ENCODE data around the gene RHOC.

Gene RHOC

DNA sequence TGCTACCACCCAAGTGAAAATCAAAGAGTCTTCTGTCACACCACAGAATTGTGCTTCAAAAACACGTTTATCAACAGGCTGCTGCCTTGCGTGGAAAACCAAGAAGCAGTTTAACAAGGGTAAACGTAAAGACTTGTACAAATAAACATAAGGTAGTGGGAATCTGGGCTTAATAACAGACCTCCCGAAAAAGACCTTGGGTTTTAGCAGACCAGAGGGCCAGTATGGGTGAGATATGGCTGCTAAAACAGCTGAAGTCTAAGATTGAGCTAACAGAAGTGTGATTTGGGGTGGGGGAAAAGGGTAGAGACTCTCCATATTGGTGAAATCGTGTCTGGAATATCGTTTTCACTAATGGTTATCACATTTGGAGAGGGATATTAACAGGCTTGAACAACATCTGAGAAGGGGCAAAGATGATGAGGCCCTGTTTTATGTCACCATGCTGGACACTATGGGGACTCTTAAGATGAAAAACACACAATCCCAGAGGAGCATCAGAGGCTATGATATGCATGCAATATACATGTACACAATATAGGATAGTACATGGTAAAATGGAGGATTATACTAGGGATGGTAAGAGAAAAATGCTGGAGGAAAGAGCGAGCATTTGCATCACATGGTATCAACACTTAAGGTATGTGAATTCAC, 31.1 kb downstream of the RHOC start:
- DNase-seq, result no peak

DNA sequence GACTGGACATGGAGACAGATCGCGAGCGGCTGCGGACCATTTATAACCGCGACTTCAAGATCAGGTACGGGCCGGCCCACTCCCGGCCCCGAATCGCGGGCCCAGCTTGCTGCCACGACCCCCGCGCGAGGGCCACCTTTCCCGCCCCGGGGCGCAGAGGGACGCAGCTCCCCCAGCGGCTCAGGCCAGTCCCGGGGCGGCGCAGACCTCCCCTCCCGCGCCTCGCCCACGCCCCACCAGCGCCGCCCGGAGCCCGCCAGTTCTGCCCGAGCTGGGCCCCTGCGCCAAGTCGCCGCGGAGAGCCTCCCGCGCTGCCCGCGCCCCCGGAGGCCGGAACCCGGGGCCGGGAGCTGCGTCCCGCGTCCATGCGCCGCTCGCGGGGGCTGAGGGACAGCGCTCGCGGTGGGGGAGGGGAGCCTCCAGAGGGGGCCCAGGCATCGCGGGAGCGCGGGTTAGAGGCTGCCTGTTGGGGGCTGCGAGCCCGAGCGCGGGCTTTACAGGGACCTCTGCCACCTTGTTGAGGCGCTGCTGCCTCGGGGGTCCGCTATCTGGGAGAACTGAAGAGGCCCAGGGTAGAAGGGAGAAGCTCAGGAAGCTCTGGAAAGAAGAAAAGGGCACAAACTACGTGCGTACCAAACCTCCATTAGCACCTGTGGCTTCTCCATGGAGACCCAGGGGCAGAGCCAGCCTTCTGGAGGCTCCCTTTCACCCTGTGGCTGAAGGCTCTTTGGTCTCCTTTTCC, 31.8 kb downstream of the RHOC start:
- peak; percentile 69 for DNase-seq

DNA sequence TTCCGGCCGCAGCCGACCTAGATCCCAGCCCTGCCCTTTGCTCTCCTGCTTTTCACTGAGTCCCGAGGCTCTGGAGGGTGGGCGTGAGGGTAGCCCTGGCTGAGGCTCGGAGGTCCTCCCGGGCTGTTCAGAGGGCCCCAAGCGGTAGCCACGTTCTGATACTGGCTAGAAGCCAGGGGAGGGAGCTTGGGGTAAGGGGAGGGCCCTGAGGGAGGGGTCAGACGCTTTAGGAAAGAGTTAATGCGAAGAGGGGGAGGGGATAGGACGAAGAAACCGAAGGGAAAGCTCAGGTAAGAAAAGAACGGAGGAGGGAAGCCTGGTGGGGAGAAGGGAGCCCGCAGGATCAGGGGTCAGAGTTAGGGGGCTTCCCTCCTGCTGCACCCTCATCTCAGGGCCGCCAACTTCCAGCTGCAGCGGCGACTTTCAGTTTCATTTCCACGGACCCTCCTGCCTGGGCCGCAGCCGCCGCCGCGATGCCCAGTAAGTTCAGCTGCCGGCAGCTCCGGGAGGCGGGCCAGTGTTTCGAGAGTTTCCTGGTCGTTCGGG, 32.4 kb downstream of the RHOC start, which contains the start of gene MOV10:
Gene MOV10 (plus strand): TSS at position 220 of the 546 bp plus-strand sequence. CDS start 254 bp downstream, at position 474.
- peak; percentile 88 for DNase-seq

DNA sequence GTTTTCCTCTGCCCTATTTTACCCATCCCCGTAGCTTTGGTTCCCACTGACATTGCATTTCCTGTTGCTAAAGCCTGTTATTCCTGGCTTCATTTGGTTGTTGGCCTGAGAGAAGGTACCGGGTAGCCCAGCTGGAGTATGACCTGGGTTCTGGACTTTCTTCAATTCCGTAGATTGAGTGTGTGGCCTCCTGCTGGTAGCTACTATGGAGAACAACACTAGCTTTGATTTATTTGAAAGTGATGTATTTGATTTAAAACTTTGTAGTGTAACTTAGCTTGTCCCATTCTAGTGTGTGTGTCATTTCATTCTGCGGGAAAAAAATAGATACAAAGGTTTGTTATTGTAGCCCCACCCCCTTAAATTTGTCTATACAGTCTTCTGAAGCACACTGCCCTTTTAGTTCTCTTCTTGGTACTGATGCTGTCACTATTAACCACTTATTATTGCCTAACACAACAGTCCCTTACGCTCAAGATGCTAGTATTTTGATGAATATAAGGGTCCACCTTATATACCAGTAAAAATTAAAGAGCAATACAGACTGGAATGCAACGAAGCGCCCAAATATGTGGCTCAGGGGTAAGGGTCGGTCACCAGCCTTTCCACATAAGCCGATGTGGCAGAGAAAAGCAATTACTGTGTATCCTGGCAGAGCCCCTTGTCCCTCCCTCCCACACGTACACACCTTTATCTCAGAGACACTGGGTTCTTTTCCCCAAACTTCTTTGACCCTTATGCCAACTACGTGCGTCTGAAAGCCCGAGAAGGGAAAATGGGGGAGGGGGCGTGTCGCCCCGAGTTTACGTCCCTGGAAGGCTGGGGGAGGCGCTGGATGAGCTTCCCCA, 33.1 kb downstream of the RHOC start:
- DNase-seq, result peak; percentile 56

DNA sequence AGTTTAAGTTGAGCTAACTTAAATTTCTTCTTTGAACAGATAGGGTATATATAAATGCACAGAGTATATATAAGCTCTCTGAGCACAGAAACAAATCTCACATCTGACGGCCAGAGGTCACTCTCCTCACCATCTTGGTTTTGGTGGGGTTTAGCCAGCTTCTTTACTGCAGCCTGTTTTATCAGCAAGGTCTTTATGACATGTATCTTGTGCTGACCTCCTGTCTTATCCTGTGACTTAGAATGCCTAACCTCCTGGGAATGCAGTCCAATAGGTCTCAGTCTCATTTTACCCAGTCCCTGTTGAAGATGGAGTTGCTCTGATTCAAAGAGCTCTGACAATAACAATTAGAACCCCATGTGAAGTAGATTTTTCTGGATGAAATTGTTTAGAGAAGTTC, 34.1 kb downstream of the RHOC start:
- no peak for DNase-seq

DNA sequence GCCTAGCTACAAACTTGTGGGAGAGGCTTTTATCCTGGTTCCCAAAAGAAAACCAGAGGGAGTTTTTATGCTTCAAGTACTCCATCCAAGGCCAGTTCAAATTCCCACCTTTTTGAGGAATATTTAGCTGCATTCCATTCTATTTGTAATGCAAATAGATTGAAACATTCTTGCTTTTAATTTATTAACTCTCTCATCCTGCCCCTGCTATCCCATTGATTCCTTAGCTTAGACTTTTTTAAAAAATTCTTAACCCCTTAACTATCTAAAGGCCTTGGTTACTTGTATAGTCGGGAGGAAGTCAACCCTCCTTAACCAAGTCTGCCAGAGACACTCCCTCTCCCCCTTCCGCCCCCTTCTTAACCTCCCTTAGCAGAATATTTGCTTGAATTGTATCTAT, 34.9 kb downstream of the RHOC start:
- DNase-seq, result no peak

DNA sequence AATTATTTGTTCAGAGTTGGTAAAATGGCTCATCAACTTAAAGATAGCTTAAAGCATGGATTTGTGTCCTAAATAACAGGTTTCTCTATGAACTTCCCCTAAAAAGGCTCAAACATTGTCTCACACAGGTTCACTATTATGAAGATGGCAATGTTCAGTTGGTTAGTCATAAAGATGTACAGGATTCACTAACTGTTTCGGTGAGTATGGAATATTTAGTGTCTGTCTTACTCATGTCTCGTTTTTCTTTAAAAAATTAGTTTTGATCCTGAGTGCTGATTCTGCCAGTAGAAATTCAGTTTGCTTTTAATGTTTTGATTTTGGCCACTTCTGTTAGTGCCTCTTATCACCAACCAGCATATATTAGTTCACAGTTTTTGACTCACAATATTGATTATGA, 40.0 kb downstream of the RHOC start:
- no peak for DNase-seq

DNA sequence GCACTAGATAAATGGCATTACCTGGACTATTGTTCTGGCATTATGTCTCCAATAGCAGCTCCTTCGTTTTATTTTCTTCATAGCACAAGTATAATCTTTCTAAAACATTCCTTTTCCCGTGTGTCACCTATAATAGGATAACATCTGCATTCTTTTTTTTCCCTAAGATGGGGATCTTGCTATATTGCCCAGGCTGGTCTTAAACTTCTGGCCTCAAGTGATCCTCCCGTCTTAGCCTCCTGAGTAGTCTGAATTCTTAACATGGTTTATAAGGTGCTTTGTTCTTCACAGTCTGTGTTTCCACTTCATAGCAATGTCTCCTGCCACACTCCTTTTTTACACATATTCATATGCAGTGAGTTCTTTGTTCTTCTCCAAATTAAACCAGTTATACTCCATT, 41.1 kb downstream of the RHOC start:
- no peak for DNase-seq

DNA sequence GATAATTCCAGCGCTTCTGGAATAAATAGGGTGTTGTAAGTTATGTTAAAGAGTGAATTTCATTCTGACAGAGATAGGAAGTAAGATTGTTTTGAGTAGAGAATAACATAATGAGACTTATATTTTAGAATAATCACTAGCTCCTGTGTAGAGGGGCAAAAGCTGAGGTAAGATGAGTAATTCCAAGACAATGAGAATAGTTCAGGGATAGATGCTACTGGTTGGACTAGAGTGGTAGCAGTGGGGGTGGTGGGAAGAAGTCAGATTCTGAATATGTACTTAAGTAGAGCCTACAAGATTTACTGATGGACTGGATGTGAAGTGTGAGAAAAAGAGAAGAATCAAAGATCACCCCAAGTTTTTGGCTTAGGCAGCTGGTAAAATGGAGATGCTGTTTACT, 55.7 kb downstream of the RHOC start:
- no peak for DNase-seq

Data from hematopoietic multipotent progenitor cell treated with erythropoietin and hydrocortisone succinate and interleukin-3 and kit ligand, for 4 days (in vitro differentiated cells).